Sigmoid colon (tissue), 4 donors: ENCODE data around the gene GALR2.
A peak's percentile ranks its signal among the peaks of the same experiment; 100 is the strongest.

Source experiments
- CTCF ChIP-seq, 4 experiments: fragments of 450-650 bp in 3 of 4; fragments of 200-600 bp in 1 of 4; IDR thresholded peaks; one replicate each; pipeline ENCODE4 v1.5.1; 2016 to 2019; ENCODE audit warnings: antibody characterized with exemption in 4 of 4, mild to moderate bottlenecking in 3 of 4, moderate library complexity in 2 of 4
- POLR2AphosphoS5 ChIP-seq, 4 donors: sonication (generic); formaldehyde crosslinking; IDR thresholded peaks; one replicate each; pipeline ENCODE4 v1.6.1; 2017; ENCODE audit warnings: antibody characterized with exemption in 4 of 4

- TF ChIP-seq CTCF (IDR thresholded peaks at IDR 0.05) (peak in 1 of 4 experiments; percentile 15), POLR2AphosphoS5 (IDR thresholded peaks at IDR 0.05) (no peak)
These were observed 32.9 kb downstream of the GALR2 start for GRCh38 chr17:76107509-76107908.
